Nephron (organoid): Measurements from ENCODE around the gene ATP1A2.

Source experiments
- H3K27ac Mint-ChIP-seq, 3 experiments: 2 replicates each; pipeline ENCODE4 v1.8.0; 2020; ENCODE audit warnings: mixed read lengths in 3 of 3, mild to moderate bottlenecking in 2 of 3, moderate library complexity in 1 of 3
- H3K27me3 Mint-ChIP-seq: 2 replicates; pipeline ENCODE4 v1.8.0; 2021; ENCODE audit warnings: low read depth, mild to moderate bottlenecking, moderate library complexity, mixed read lengths
- H3K36me3 Mint-ChIP-seq: 2 replicates; pipeline ENCODE4 v1.8.0; 2020; ENCODE audit warnings: low read depth, mixed read lengths
- H3K4me1 Mint-ChIP-seq: 2 replicates; pipeline ENCODE4 v1.8.0; 2020; ENCODE audit warnings: mixed read lengths
- H3K4me3 Mint-ChIP-seq, 3 experiments: 2 replicates each; pipeline ENCODE4 v1.8.0; 2020; ENCODE audit warnings: mild to moderate bottlenecking in 3 of 3, mixed read lengths in 3 of 3, moderate library complexity in 2 of 3
- H3K9me3 Mint-ChIP-seq: 2 replicates; pipeline ENCODE4 v1.8.0; 2020; ENCODE audit warnings: mixed read lengths
- TF ChIP-seq, protein P1 (sequence below), 3 experiments: fragments of 200-600 bp; sonication (generic); IDR thresholded peaks; one replicate each; pipeline ENCODE4 v1.5.0; 2021; ENCODE audit warnings: antibody characterized with exemption in 3 of 3; ENCODE audit not compliant: unreplicated experiment in 3 of 3

The ATP1A2 gene

DNA sequence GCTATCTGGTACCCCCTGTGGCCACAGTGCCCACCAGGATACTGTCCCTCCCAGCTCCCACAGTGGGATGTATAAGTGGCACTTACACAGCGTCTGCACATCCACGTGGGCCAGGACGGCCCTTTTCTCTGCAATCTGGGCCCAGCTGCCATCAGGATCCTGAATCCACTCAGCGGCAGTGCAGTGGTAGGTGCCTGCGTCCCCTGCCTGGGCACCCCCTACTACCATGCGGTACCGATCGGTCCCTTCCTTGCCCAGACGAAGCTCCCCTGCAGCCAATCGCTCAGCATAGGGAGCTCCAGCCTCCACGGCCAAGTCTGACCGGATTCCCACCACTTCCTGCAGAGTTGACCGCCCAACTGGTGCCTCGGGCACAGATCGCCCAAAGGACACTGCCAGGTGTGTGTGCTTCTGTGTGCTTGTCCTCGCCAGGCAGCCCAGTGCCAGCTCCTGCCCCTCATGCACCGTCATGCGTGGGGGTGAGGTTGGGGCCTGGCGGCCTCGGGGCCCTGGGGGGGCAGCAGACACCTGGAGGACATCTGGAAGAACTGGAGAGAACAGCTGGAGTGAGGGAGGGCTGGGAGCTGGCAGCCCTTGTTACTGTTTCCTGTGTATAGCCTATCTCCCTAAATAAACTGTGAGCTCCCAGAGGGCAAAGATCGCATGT is 21.8 kb upstream of the ATP1A2 start:
- Mint-ChIP-seq H3K27ac (no peak overlapping the region), H3K9me3 (no peaks in the 10 kb centered on the region), H3K4me1 (peaks cover 13% of the 10 kb centered on the region), H3K36me3 (peaks cover 4% of the 10 kb centered on the region), H3K4me3 (no peak overlapping the region), H3K27me3 (no peaks in the 10 kb centered on the region)
- TF ChIP-seq, protein P1, sequence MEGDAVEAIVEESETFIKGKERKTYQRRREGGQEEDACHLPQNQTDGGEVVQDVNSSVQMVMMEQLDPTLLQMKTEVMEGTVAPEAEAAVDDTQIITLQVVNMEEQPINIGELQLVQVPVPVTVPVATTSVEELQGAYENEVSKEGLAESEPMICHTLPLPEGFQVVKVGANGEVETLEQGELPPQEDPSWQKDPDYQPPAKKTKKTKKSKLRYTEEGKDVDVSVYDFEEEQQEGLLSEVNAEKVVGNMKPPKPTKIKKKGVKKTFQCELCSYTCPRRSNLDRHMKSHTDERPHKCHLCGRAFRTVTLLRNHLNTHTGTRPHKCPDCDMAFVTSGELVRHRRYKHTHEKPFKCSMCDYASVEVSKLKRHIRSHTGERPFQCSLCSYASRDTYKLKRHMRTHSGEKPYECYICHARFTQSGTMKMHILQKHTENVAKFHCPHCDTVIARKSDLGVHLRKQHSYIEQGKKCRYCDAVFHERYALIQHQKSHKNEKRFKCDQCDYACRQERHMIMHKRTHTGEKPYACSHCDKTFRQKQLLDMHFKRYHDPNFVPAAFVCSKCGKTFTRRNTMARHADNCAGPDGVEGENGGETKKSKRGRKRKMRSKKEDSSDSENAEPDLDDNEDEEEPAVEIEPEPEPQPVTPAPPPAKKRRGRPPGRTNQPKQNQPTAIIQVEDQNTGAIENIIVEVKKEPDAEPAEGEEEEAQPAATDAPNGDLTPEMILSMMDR (IDR thresholded peaks at IDR 0.05; ENCODE audit: unreplicated experiment in 3 of 3): no peak

DNA sequence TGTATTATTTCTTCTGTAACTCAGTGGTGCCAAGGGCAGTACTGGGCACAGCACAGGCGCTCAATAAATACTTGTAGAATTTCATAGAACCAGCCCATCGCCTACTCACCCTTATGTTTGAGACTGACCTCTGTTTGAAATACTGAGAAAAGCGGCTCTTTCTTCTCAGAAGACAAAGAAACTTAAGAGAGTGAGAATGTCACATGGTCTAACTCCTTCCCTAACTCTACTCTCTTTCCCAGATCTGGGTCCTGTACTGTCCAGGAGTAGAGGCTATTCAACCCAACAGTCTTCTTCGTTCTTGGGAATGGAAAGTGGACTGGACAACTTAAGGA is 21.3 kb upstream of the ATP1A2 start:
- Mint-ChIP-seq H3K4me3 (no peak overlapping the region), H3K27ac (no peak overlapping the region), H3K27me3 (no peaks in the 10 kb centered on the region), H3K4me1 (peaks cover 14% of the 10 kb centered on the region), H3K36me3 (peaks cover 4% of the 10 kb centered on the region), H3K9me3 (no peaks in the 10 kb centered on the region)
- TF ChIP-seq, protein P1 (IDR thresholded peaks at IDR 0.05; ENCODE audit: unreplicated experiment in 3 of 3): no peak

DNA sequence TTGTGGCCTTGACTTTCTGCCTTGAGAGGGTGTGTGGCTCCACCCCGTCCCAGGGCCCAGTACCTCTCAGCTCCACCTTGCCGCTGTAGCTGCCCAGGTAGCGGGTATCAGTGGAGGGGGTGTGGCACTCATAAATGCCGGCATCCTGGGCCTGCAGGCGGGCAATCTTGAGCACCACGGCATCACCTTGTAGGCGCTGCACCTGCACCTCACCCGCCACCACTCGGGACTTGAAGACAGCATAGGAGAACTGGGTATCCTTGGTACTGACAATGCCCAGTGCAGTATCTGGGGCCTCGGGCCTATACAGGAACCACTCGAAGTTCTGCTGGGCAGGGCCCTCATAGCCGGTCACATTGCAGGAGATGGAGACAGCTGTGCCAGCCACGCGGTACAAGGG is 20.8 kb upstream of the ATP1A2 start:
- TF ChIP-seq, protein P1 (IDR thresholded peaks at IDR 0.05; ENCODE audit: unreplicated experiment in 3 of 3): no peak

GRCh38 chr1:160095382-160096105 is 20.0 kb upstream of the ATP1A2 start:
- Mint-ChIP-seq H3K27ac (peak overlapping the region in 1 of 3 experiments; percentile 2), H3K4me1 (peaks cover 17% of the 10 kb centered on the region), H3K27me3 (no peaks in the 10 kb centered on the region), H3K36me3 (peaks cover 4% of the 10 kb centered on the region), H3K4me3 (peak overlapping the region; percentile 69 to 94 (median 87)), H3K9me3 (no peaks in the 10 kb centered on the region)
- TF ChIP-seq, protein P1 (IDR thresholded peaks at IDR 0.05; ENCODE audit: unreplicated experiment in 3 of 3): no peak

More for the DNA sequence above, 20.8 kb upstream of the ATP1A2 start:
- Mint-ChIP-seq H3K27me3 (no peaks in the 10 kb centered on the region), H3K9me3 (no peaks in the 10 kb centered on the region), H3K36me3 (peaks cover 4% of the 10 kb centered on the region), H3K4me1 (peaks cover 17% of the 10 kb centered on the region), H3K4me3 (no peak overlapping the region), H3K27ac (no peak overlapping the region)

- TF ChIP-seq, protein P1 (IDR thresholded peaks at IDR 0.05; ENCODE audit: unreplicated experiment in 3 of 3): no peak
- no peaks in the 10 kb centered on the region for H3K9me3 Mint-ChIP-seq
These were observed 19.1 kb upstream of the ATP1A2 start for GRCh38 chr1:160096274-160097116.

More at GRCh38 chr1:160096274-160097116, 19.1 kb upstream of the ATP1A2 start:
- Mint-ChIP-seq H3K36me3 (peaks cover 4% of the 10 kb centered on the region), H3K27me3 (no peaks in the 10 kb centered on the region), H3K4me1 (peaks cover 25% of the 10 kb centered on the region), H3K4me3 (peak overlapping the region; percentile 87 to 94 (median 90)), H3K27ac (peak overlapping the region in 1 of 3 experiments; percentile 2)
